Right lobe of liver (tissue), 4 donors: ENCODE data around the gene ADGRF5.

ENCODE experiments used
- CTCF ChIP-seq, 4 donors: fragments of 200-600 bp in 3 of 4; fragments of 450-650 bp in 1 of 4; IDR thresholded peaks; one replicate each; pipeline versions ENCODE4 v1.5.1 to v1.8.0; 2016 to 2022; ENCODE audit warnings: antibody characterized with exemption in 4 of 4, mild to moderate bottlenecking in 2 of 4
- POLR2A ChIP-seq: fragments of 450-650 bp; IDR thresholded peaks from one replicate; pipeline ENCODE4 v1.6.1; 2017; ENCODE audit warnings: antibody characterized with exemption, mild to moderate bottlenecking
- donor health status: DM: no; HTN: no; CAD: no.
- donor health status: DM: no; HTN: no; CAD: no.
- donor health status: DM: no; HTN: yes; CAD: no.

GRCh38 chr6:46904117-46904516 is 17.6 kb downstream of the ADGRF5 start:
- TF ChIP-seq CTCF (IDR thresholded peaks at IDR 0.05) (no peak), POLR2A (no peak)
